ENCODE measurements around the gene SPATS2L. TPM values are rescaled to one million over a fixed set of nuclear protein-coding genes. Genes with fewer than 3 reads are reported as not detected.

SPATS2L gene
- total RNA-seq, 2 donors from 2014 or later: 40.3 to 89.9 TPM

DNA sequence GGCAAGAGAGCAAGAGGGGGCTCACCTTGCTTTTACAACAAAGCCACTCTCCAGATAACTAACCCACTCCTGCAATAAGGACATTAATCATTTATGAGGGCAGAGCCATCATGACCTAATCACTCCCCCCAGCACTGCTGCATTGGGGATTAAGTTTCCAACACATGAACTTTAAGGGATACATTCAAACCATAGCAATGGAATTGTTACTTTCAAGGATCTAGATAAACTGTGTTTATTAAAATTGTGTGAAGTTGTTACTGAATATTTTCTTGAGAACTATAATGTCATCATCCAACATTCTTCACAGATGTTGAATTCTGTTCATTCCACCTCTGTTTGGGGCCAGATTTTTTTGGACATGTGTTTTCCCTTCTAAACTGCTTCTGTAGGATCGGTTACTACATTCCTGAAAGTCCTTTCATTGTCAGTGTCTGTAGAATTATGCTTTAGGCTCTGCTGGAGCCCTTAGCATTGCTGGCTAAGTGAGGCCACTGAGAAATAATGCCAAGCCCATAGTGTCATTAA is 50.4 kb downstream of the SPATS2L start:
- Histone ChIP-seq H3K27me3 (ENCODE audit: control insufficient read depth, insufficient read depth, low read length, poor library complexity, severe bottlenecking) (no peaks in the 10 kb centered on the region), H3K9ac (ENCODE audit: extremely low read depth, low read length, poor library complexity, severe bottlenecking) (no peak overlapping the region), H3K9me3 (ENCODE audit: control insufficient read depth, low read length) (no peaks in the 10 kb centered on the region), H3K4me3 (ENCODE audit: low read length) (no peak overlapping the region), H3K4me1 (ENCODE audit: control insufficient read depth, insufficient read depth, low read length) (peaks cover 20% of the 10 kb centered on the region), H3K27ac (ENCODE audit: low read depth, low read length) (peak overlapping the region; percentile 49), H3K36me3 (ENCODE audit: control insufficient read depth, insufficient read depth, low read length) (no peaks in the 10 kb centered on the region)
- Mint-ChIP-seq H3K27ac (peak overlapping the region; percentile 34), H3K9me3 (no peaks in the 10 kb centered on the region), H3K27me3 (ENCODE audit: insufficient read depth) (no peaks in the 10 kb centered on the region), H3K36me3 (ENCODE audit: low read depth) (no peaks in the 10 kb centered on the region), H3K4me3 (no peak overlapping the region), H3K4me1 (peaks cover 59% of the 10 kb centered on the region)
- 0 to 79% methylated on average over 1 of the region's 1 CpG for WGBS, 2 experiments (ENCODE audit: insufficient coverage in 1 of 2, insufficient read length in 1 of 2)
- TF ChIP-seq, protein P1, sequence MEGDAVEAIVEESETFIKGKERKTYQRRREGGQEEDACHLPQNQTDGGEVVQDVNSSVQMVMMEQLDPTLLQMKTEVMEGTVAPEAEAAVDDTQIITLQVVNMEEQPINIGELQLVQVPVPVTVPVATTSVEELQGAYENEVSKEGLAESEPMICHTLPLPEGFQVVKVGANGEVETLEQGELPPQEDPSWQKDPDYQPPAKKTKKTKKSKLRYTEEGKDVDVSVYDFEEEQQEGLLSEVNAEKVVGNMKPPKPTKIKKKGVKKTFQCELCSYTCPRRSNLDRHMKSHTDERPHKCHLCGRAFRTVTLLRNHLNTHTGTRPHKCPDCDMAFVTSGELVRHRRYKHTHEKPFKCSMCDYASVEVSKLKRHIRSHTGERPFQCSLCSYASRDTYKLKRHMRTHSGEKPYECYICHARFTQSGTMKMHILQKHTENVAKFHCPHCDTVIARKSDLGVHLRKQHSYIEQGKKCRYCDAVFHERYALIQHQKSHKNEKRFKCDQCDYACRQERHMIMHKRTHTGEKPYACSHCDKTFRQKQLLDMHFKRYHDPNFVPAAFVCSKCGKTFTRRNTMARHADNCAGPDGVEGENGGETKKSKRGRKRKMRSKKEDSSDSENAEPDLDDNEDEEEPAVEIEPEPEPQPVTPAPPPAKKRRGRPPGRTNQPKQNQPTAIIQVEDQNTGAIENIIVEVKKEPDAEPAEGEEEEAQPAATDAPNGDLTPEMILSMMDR (conservative IDR thresholded peaks at IDR 0.05): no peak
- DNase-seq: no peak

DNA sequence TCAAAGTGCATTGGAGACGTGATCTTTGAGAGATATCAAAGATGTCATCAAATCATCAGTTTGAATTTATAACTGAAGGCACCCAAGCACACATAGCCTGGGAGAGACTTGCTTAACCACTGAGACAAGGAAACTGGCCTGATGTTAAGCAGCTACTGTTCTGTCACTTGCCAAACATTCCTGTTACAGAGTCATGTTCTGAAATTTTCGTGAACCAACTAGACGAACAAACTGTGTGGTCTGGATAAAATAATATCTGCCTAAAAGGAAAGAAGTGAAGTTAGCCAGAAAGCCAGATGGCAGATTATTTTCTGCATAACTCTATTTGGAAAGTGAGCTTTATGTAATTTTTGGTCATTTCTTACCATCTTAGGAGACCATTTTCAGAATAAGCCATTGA is 51.4 kb downstream of the SPATS2L start:
- Mint-ChIP-seq H3K4me3 (no peak overlapping the region), H3K4me1 (peaks cover 59% of the 10 kb centered on the region), H3K27me3 (ENCODE audit: insufficient read depth) (no peaks in the 10 kb centered on the region), H3K36me3 (ENCODE audit: low read depth) (no peaks in the 10 kb centered on the region), H3K9me3 (no peaks in the 10 kb centered on the region), H3K27ac (no peak overlapping the region)
- TF ChIP-seq, protein P1 (conservative IDR thresholded peaks at IDR 0.05): no peak
- H3K27ac ChIP-seq (ENCODE audit: low read depth, low read length): no peak overlapping the region
- peaks cover 19% of the 10 kb centered on the region for H3K4me1 ChIP-seq (ENCODE audit: control insufficient read depth, insufficient read depth, low read length)
- DNase-seq: no peak
- WGBS, 2 experiments (ENCODE audit: insufficient coverage in 1 of 2, insufficient read length in 1 of 2): 92 to 96% methylated on average over 3 of the region's 3 CpGs
- no peak overlapping the region for H3K4me3 ChIP-seq (ENCODE audit: low read length)
- no peak overlapping the region for H3K9ac ChIP-seq (ENCODE audit: extremely low read depth, low read length, poor library complexity, severe bottlenecking)
- H3K27me3 ChIP-seq (ENCODE audit: control insufficient read depth, insufficient read depth, low read length, poor library complexity, severe bottlenecking): no peaks in the 10 kb centered on the region
- H3K36me3 ChIP-seq (ENCODE audit: control insufficient read depth, insufficient read depth, low read length): no peaks in the 10 kb centered on the region
- no peaks in the 10 kb centered on the region for H3K9me3 ChIP-seq (ENCODE audit: control insufficient read depth, low read length)

DNA sequence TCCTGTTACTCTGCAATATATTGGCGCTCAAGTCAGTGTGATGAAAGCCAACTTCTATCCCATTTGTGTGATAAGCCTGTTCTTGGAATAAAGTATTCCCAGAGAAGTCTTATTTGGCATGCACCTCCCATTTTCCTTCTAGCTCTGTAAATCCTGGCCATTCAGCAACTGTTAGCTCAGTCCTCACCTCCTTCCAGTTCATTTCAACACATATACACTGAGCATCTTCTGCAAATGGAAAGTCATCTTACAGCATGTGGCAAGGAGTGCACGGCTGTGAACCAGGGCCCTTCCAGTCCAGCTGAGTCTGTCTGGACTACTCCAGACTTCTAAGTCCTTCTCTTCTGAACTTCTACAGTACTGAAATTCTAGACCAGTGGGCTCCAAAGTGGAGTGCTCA is 53.1 kb downstream of the SPATS2L start:
- Histone ChIP-seq H3K4me1 (ENCODE audit: control insufficient read depth, insufficient read depth, low read length) (peaks cover 19% of the 10 kb centered on the region), H3K9me3 (ENCODE audit: control insufficient read depth, low read length) (no peaks in the 10 kb centered on the region), H3K4me3 (ENCODE audit: low read length) (no peak overlapping the region), H3K9ac (ENCODE audit: extremely low read depth, low read length, poor library complexity, severe bottlenecking) (no peak overlapping the region), H3K36me3 (ENCODE audit: control insufficient read depth, insufficient read depth, low read length) (no peaks in the 10 kb centered on the region), H3K27ac (ENCODE audit: low read depth, low read length) (no peak overlapping the region), H3K27me3 (ENCODE audit: control insufficient read depth, insufficient read depth, low read length, poor library complexity, severe bottlenecking) (no peaks in the 10 kb centered on the region)
- H3K36me3 Mint-ChIP-seq (ENCODE audit: low read depth): no peaks in the 10 kb centered on the region
- 91% methylated on average over 2 of the region's 2 CpGs; no CpG with 5 or more reads in 1 of the 2 experiments for WGBS, 2 experiments (ENCODE audit: insufficient coverage in 1 of 2, insufficient read length in 1 of 2)
- no peak for DNase-seq
- H3K4me1 Mint-ChIP-seq: peaks cover 57% of the 10 kb centered on the region
- no peaks in the 10 kb centered on the region for H3K27me3 Mint-ChIP-seq (ENCODE audit: insufficient read depth)
- TF ChIP-seq, protein P1 (conservative IDR thresholded peaks at IDR 0.05): no peak
- H3K27ac Mint-ChIP-seq: no peak overlapping the region
- H3K9me3 Mint-ChIP-seq: no peaks in the 10 kb centered on the region
- no peak overlapping the region for H3K4me3 Mint-ChIP-seq

Measured in endodermal cell (in vitro differentiated cells).